Kidney (tissue), 14 donors: ENCODE results near the gene MTRFR. TPM values are rescaled to one million over a fixed set of nuclear protein-coding genes. Genes with fewer than 3 reads are reported as not detected.

ENCODE experiments used
- DNase-seq, 5 donors: peaks; one replicate each; pipeline ENCODE4 v3.0.0-alpha.2; 2013 to 2020
- FAIRE-seq: peaks from 2 replicates; lab custom pipeline; 2012; peaks lifted over from hg19 to GRCh38; lab: Jason Lieb, UNC
- H3K27ac ChIP-seq, 2 donors: one replicate each; pipeline ENCODE4 v1.7.0; 2013; ENCODE audit warnings: low read depth in 2 of 2, low read length in 2 of 2, inconsistent platforms in 1 of 2
- H3K27me3 ChIP-seq: one replicate; pipeline ENCODE4 v1.7.1; 2013; ENCODE audit warnings: low read length, inconsistent platforms; ENCODE audit not compliant: control insufficient read depth, insufficient read depth
- H3K36me3 ChIP-seq, 3 donors: one replicate each; pipeline versions ENCODE4 v1.7.0 to v1.7.1; 2013; ENCODE audit warnings: low read length in 3 of 3, control low read depth in 1 of 3, inconsistent platforms in 1 of 3; ENCODE audit not compliant: insufficient read depth in 3 of 3, control insufficient read depth in 2 of 3
- H3K4me1 ChIP-seq, 3 donors: one replicate each; pipeline versions ENCODE4 v1.7.0 to v1.7.1; 2013; ENCODE audit warnings: low read length in 3 of 3, inconsistent platforms in 1 of 3, low read depth in 1 of 3; ENCODE audit not compliant: control insufficient read depth in 2 of 3, insufficient read depth in 2 of 3
- H3K4me3 ChIP-seq, 3 donors: one replicate each; pipeline versions ENCODE4 v1.7.0 to v1.8.1; 2013; ENCODE audit warnings: low read length in 3 of 3, control low read depth in 1 of 3, inconsistent platforms in 1 of 3
- H3K9ac ChIP-seq, 3 donors: one replicate each; pipeline versions ENCODE4 v1.7.0 to v1.7.1; 2013; ENCODE audit warnings: low read length in 3 of 3, control low read depth in 1 of 3, inconsistent platforms in 1 of 3
- H3K9me3 ChIP-seq, 3 donors: one replicate each; pipeline versions ENCODE4 v1.7.0 to v1.7.1; 2013; ENCODE audit warnings: low read length in 3 of 3, control low read depth in 1 of 3, inconsistent platforms in 1 of 3; ENCODE audit not compliant: control insufficient read depth in 2 of 3, insufficient read depth in 1 of 3
- intact Hi-C: fragments of 100-400 bp; cut with DNase I; formaldehyde crosslinking; loops from one replicate; pipeline ENCODE4 v1.11.1; 2022
- polyA plus RNA-seq: library from polyadenylated mRNA; stranded (reverse); fragments of 350-450 nt; fragmentation: Illumina TruSeq; extraction: RNeasy Lipid Tissue Mini Kit (QIAGEN cat#74804); gene quantifications from one replicate; pipeline ENCODE4 v1.2.3, GENCODE V29; 2014; ENCODE audit warnings: low read depth, low replicate concordance; ENCODE audit not compliant: insufficient read depth
- total RNA-seq: library from RNA; stranded (reverse); fragmentation: NEBNext Ultra II Directional; extraction: Animal tissue kit (Norgen Biotek cat#: 25700); gene quantifications from one replicate; pipeline ENCODE4 v1.2.1, GENCODE V29; 2021
- TF ChIP-seq, protein P1 (sequence below): IDR thresholded peaks from 3 replicates; pipeline ENCODE4 v1.5.1; 2012; ENCODE audit warnings: mild to moderate bottlenecking, moderate library complexity, borderline replicate concordance; ENCODE audit not compliant: insufficient read depth; ENCODE audit errors: extremely low read depth
- donor health status: control.
- donor health status: control.
- donor health status: control.
- donor health status: control.
- donor health status: control.
- donor health status: DM: yes; HTN: yes; CAD: no.
- donor health status: Normal renal cell carcinoma (clear cell type).

Gene MTRFR
- total and polyA plus RNA-seq, 2 donors from 2014 or later, result 12.8 to 17.8 TPM

DNA sequence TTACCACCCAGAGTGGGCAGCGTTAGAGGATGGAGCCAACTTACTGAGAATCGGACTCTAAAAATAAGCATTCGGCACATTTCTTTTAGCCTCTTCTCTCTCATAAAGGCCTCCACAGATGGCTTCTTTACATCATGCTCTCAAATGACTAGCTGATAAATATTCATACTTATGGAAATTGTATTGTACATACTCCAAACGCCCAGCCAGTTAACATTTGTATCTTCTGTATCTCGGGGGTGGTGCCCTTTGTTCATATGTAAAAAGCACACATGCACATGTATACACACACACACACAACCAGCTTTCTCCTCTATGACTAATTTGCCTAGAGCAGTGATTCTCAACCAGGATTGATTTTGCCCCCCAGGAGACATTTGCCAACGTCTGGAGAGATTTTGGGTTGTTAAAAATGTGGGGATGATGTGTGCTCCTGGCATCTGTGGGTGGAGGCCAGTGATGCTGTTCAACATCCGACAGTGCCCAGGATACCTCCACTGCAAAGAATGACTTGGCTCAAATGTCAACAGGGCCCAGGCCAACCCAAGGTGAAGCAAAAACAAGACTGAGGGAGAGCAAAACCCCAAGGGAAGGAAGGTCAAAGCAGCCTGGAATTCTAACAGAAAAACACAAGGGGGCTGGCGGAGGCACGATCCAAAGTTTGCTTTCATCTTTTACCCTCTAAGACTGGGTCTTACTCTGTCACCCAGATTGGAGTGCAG, 53.6 kb downstream of the MTRFR start:
- Histone ChIP-seq H3K9ac (no peak overlapping the region), H3K9me3 (no peaks in the 10 kb centered on the region), H3K36me3 (peaks cover 0 to 4% (median 2%) of the 10 kb centered on the region in 3 donors), H3K4me3 (no peak overlapping the region), H3K4me1 (no peaks in the 10 kb centered on the region), H3K27me3 (no peaks in the 10 kb centered on the region), H3K27ac (no peak overlapping the region)
- TF ChIP-seq, protein P1, sequence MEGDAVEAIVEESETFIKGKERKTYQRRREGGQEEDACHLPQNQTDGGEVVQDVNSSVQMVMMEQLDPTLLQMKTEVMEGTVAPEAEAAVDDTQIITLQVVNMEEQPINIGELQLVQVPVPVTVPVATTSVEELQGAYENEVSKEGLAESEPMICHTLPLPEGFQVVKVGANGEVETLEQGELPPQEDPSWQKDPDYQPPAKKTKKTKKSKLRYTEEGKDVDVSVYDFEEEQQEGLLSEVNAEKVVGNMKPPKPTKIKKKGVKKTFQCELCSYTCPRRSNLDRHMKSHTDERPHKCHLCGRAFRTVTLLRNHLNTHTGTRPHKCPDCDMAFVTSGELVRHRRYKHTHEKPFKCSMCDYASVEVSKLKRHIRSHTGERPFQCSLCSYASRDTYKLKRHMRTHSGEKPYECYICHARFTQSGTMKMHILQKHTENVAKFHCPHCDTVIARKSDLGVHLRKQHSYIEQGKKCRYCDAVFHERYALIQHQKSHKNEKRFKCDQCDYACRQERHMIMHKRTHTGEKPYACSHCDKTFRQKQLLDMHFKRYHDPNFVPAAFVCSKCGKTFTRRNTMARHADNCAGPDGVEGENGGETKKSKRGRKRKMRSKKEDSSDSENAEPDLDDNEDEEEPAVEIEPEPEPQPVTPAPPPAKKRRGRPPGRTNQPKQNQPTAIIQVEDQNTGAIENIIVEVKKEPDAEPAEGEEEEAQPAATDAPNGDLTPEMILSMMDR, result no peak
- DNase-seq (no peak), FAIRE-seq (no peak)
- intact Hi-C loops, result no loop called here

DNA sequence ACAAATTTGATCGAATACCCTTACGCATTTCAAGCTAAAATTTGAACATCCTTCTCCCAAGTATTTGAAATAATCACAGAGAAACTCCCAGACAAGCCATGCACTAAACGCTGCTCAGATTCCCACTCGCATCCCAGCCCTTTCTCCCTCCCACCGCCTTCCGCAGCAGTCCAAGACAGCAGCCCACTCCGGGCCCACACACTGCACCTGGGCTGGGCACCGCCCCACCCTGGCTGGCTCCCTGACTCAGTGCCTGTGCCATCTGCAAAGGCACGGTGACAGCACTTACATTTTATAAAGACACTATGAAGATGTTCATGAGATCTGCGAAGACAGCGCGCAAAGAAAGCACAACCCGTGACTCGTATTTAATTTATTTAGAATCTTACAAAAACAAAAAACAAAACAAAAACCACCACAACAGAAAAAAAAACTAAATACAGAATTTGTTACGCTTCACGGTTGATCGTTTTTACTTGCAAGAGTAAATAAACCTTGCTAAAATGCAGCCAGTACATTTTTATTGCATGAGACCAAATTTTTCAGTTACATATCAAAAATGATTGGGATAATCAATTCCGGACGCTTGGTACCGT, 55.6 kb downstream of the MTRFR start:
- Histone ChIP-seq H3K27me3 (no peaks in the 10 kb centered on the region), H3K9me3 (no peaks in the 10 kb centered on the region), H3K27ac (no peak overlapping the region), H3K4me3 (no peak overlapping the region), H3K4me1 (no peaks in the 10 kb centered on the region), H3K9ac (no peak overlapping the region), H3K36me3 (peaks cover 0 to 16% (median 5%) of the 10 kb centered on the region in 3 donors)
- TF ChIP-seq, protein P1, result no peak
- intact Hi-C loops, result no loop called here
- DNase-seq (no peak), FAIRE-seq (no peak)

DNA sequence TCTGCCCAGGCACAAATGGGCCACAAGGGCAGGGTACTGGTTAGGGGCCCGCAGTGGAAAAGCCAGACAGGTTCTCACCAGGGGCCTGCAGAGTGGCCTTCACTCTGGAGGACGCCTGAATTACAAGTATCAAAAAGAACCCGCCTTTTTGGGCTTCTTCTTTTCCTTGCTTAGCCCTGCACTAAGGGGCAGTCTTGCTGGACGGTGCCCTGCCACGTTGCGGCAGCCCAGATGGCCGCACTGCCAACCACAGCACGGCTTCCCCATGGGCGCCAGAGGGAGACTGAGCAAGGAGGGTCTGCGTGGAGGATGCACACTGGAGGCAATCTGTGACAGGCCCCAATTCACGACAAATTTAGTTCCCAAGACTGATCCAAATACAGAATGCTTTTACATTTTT, 56.7 kb downstream of the MTRFR start:
- DNase-seq (no peak), FAIRE-seq (no peak)
- Histone ChIP-seq H3K4me3 (no peak overlapping the region), H3K9ac (no peak overlapping the region), H3K4me1 (no peaks in the 10 kb centered on the region), H3K36me3 (peaks cover 2 to 20% (median 9%) of the 10 kb centered on the region in 3 donors), H3K27me3 (no peaks in the 10 kb centered on the region), H3K27ac (no peak overlapping the region), H3K9me3 (no peaks in the 10 kb centered on the region)
- TF ChIP-seq, protein P1, result no peak
- intact Hi-C loops, result no loop called here
